Endodermal cell (in vitro differentiated cells): ENCODE measurements around the gene OXSM. TPM values are rescaled to one million over a fixed set of nuclear protein-coding genes. Genes with fewer than 3 reads are reported as not detected.
A peak's percentile ranks its signal among the peaks of the same experiment; 100 is the strongest.

Experiments used
- DNase-seq: peaks from one replicate; pipeline ENCODE4 v3.0.0-alpha.2; 2017
- H3K27ac ChIP-seq: 2 replicates; pipeline ENCODE4 v1.5.1; 2013; ENCODE audit warnings: mild to moderate bottlenecking, low read depth, low read length, moderate library complexity
- H3K27me3 ChIP-seq: 2 replicates; pipeline ENCODE4 v1.6.1; 2013; ENCODE audit warnings: mild to moderate bottlenecking, low read length, moderate library complexity; ENCODE audit not compliant: insufficient read depth, control insufficient read depth, poor library complexity, severe bottlenecking
- H3K36me3 ChIP-seq: 2 replicates; pipeline ENCODE4 v1.7.0; 2013; ENCODE audit warnings: mild to moderate bottlenecking, low read length, moderate library complexity; ENCODE audit not compliant: control insufficient read depth, insufficient read depth
- H3K4me1 ChIP-seq: one replicate; pipeline ENCODE4 v1.7.0; 2013; ENCODE audit warnings: low read length; ENCODE audit not compliant: control insufficient read depth, insufficient read depth
- H3K4me3 ChIP-seq: 2 replicates; pipeline ENCODE4 v1.5.1; 2013; ENCODE audit warnings: mild to moderate bottlenecking, low read length, moderate library complexity
- H3K9ac ChIP-seq: 2 replicates; pipeline ENCODE4 v1.6.1; 2013; ENCODE audit warnings: mild to moderate bottlenecking, low read length, moderate library complexity; ENCODE audit not compliant: poor library complexity, severe bottlenecking; ENCODE audit errors: extremely low read depth
- H3K9me3 ChIP-seq: 2 replicates; pipeline ENCODE4 v1.6.1; 2013; ENCODE audit warnings: mild to moderate bottlenecking, low read length, moderate library complexity; ENCODE audit not compliant: control insufficient read depth
- H3K27ac Mint-ChIP-seq: 2 replicates; pipeline ENCODE4 v1.8.0; 2020; ENCODE audit warnings: mixed read lengths
- H3K27me3 Mint-ChIP-seq: 2 replicates; pipeline ENCODE4 v1.8.0; 2021; ENCODE audit warnings: mild to moderate bottlenecking, mixed read lengths; ENCODE audit not compliant: insufficient read depth
- H3K36me3 Mint-ChIP-seq: 2 replicates; pipeline ENCODE4 v1.8.0; 2020; ENCODE audit warnings: low read depth, mixed read lengths
- H3K4me1 Mint-ChIP-seq: 2 replicates; pipeline ENCODE4 v1.8.0; 2020; ENCODE audit warnings: mixed read lengths
- H3K4me3 Mint-ChIP-seq: 2 replicates; pipeline ENCODE4 v1.8.0; 2020; ENCODE audit warnings: mild to moderate bottlenecking, moderate library complexity, mixed read lengths
- H3K9me3 Mint-ChIP-seq: 2 replicates; pipeline ENCODE4 v1.8.0; 2020; ENCODE audit warnings: mild to moderate bottlenecking, mixed read lengths
- CTCF ChIP-seq: fragments of 200-600 bp; sonication (generic); conservative IDR thresholded peaks from 2 replicates; pipeline ENCODE4 v1.5.0; 2021; ENCODE audit warnings: antibody characterized with exemption, mild to moderate bottlenecking
- WGBS, 2 experiments: methylation state at CpG; one replicate each; pipeline versions ENCODE4 v1.1.5 to v1.1.7; 2013; ENCODE audit warnings: missing lambda C conversion rate in 2 of 2, mixed read lengths in 1 of 2; ENCODE audit not compliant: insufficient coverage in 1 of 2, insufficient read length in 1 of 2; 5-methylcytosine and 5-hydroxymethylcytosine counted together
- long read RNA-seq, 4 experiments: library from polyadenylated mRNA in 2 of 4; library from RNA in 1 of 4; library from capped mRNA in 1 of 4; stranded (forward) in 3 of 4; unstranded in 1 of 4; transcript quantifications; one replicate each; pipeline ENCODE4 v2.0.0, GENCODE V29; 2020 to 2021; ENCODE audit warnings: inconsistent platforms in 1 of 4
- polyA plus RNA-seq, 2 experiments: library from polyadenylated mRNA; stranded (reverse); fragments of 50-300 nt; gene quantifications; one replicate each; pipeline ENCODE4 v1.2.3, GENCODE V29; 2013
- total RNA-seq, 2 donors: library from RNA; stranded (reverse); fragmentation: NEBNext Ultra II Directional in 1 of 2; extraction: Animal tissue kit (Norgen Biotek cat#: 25700) in 1 of 2; gene quantifications; 2 replicates in 1 of 2; 3 replicates in 1 of 2; pipeline ENCODE4 v1.2.1, GENCODE V29; 2021

Gene OXSM
- total RNA-seq = 10 to 100 TPM in 1 of 2 donors, 1 to 10 TPM in 1; 7.8 to 10.5 TPM
- polyA plus RNA-seq (2013, experiment 1 of 2) = 7.7 TPM
- 5.8 TPM for polyA plus RNA-seq (2013, experiment 2 of 2)
- long read RNA-seq, experiment 1, partial matches to known transcripts = 2 of 6 reads
- long read RNA-seq, experiment 1, other reads (novel, unspliced or antisense) = 0 of 6 reads
- long read RNA-seq, experiment 2, transcript OXSM-201 (3 exons, 1,519 nt) = major isoform, 11 of 17 reads
- long read RNA-seq, experiment 2, partial matches to known transcripts = 0 of 17 reads
- long read RNA-seq, experiment 2, other reads (novel, unspliced or antisense) = 6 of 17 reads
- long read RNA-seq, experiment 3, transcript OXSM-201 (3 exons, 1,519 nt) = major isoform, 32 of 52 reads
- long read RNA-seq, experiment 3, partial matches to known transcripts = 6 of 52 reads
- long read RNA-seq, experiment 3, other reads (novel, unspliced or antisense) = 12 of 52 reads
- long read RNA-seq, experiment 4, transcript OXSM-201 (3 exons, 1,519 nt) = major isoform, 37 of 42 reads
- long read RNA-seq, experiment 4, partial matches to known transcripts = 2 of 42 reads
- long read RNA-seq, experiment 4, other reads (novel, unspliced or antisense) = 3 of 42 reads

- no peaks in the 10 kb centered on the region for H3K27me3 Mint-ChIP-seq
- no peak within 1 kb of the TSS for H3K27ac ChIP-seq
These were observed at the start of gene OXSM for GRCh38 chr3:25789596-25790556. TSS of gene OXSM (plus strand) at chr3:25790090. CDS start at chr3:25791021, 931 bp downstream.

GRCh38 chr3:25744470-25744869, 45.4 kb upstream of the OXSM start:
- H3K27me3 ChIP-seq = no peaks in the 10 kb centered on the region
- H3K36me3 Mint-ChIP-seq = peaks cover 32% of the 10 kb centered on the region
- H3K27ac ChIP-seq = no peak overlapping the region
- H3K4me3 ChIP-seq = no peak overlapping the region
- no peak overlapping the region for H3K27ac Mint-ChIP-seq
- WGBS, 2 experiments = 98 to 100% methylated on average over 1 to 3 of the region's 3 CpGs
- H3K9ac ChIP-seq = no peak overlapping the region
- no peaks in the 10 kb centered on the region for H3K9me3 ChIP-seq
- H3K36me3 ChIP-seq = peaks cover 14% of the 10 kb centered on the region
- peaks cover 13% of the 10 kb centered on the region for H3K4me1 ChIP-seq
- no peaks in the 10 kb centered on the region for H3K27me3 Mint-ChIP-seq
- no peaks in the 10 kb centered on the region for H3K9me3 Mint-ChIP-seq
- peak; percentile 16 for TF ChIP-seq CTCF
- H3K4me1 Mint-ChIP-seq = peaks cover 28% of the 10 kb centered on the region
- H3K4me3 Mint-ChIP-seq = no peak overlapping the region
- no peak for DNase-seq

More at GRCh38 chr3:25789596-25790556, at the start of gene OXSM:
- no peaks in the 10 kb centered on the region for H3K4me1 ChIP-seq
- H3K36me3 ChIP-seq = no peaks in the 10 kb centered on the region
- no peaks in the 10 kb centered on the region for H3K27me3 ChIP-seq
- H3K9ac ChIP-seq = peak within 1 kb of the TSS; percentile 53
- H3K4me3 ChIP-seq = peak within 1 kb of the TSS; percentile 95
- TF ChIP-seq CTCF = no peak
- no peaks in the 10 kb centered on the region for H3K9me3 ChIP-seq
- whole genome bisulfite sequencing, 2 experiments = 13 to 37% methylated on average over 32 to 51 of the region's 56 CpGs
- Mint-ChIP-seq H3K27ac (peak within 1 kb of the TSS; percentile 97), H3K4me1 (peaks cover 30% of the 10 kb centered on the region), H3K9me3 (no peaks in the 10 kb centered on the region), H3K4me3 (peak within 1 kb of the TSS; percentile 83), H3K36me3 (peaks cover 2% of the 10 kb centered on the region)
- peak; percentile 72 for DNase-seq

- Mint-ChIP-seq H3K4me1 (peaks cover 41% of the 10 kb centered on the region), H3K27ac (no peak overlapping the region), H3K9me3 (peaks cover 6% of the 10 kb centered on the region)
These were observed 42.9 kb upstream of the OXSM start for GRCh38 chr3:25747033-25747432.

More at GRCh38 chr3:25747033-25747432, 42.9 kb upstream of the OXSM start:
- Histone ChIP-seq H3K27me3 (no peaks in the 10 kb centered on the region), H3K4me3 (no peak overlapping the region), H3K9me3 (peaks cover 9% of the 10 kb centered on the region), H3K27ac (no peak overlapping the region), H3K4me1 (peaks cover 13% of the 10 kb centered on the region), H3K36me3 (peaks cover 30% of the 10 kb centered on the region), H3K9ac (no peak overlapping the region)
- DNase-seq = no peak
- Mint-ChIP-seq H3K27me3 (no peaks in the 10 kb centered on the region), H3K36me3 (peaks cover 48% of the 10 kb centered on the region), H3K4me3 (no peak overlapping the region)
- no peak for TF ChIP-seq CTCF
